NCI-H2227 (cell line): ENCODE measurements around the gene AHI1.
A peak's percentile ranks its signal among the peaks of the same experiment; 100 is the strongest.
"Not testable (repeated sequence)": the region's sequence is repeated elsewhere in the genome, so short reads cannot be mapped to it uniquely, and the experiment has no call there.

Experiments
- DNase-seq: peaks from one replicate; lab custom pipeline; 2025; ENCODE audit not compliant: unreplicated experiment; lab: John Stamatoyannopoulos, UW

AHI1 gene

GRCh38 chr6:135506270-135506997, 8.9 kb upstream of the AHI1 start:
- peak; percentile 38 for DNase-seq

GRCh38 chr6:135505648-135506047, 8.1 kb upstream of the AHI1 start:
- no peak for DNase-seq

- DNase-seq, result no peak
These were observed 7.7 kb upstream of the AHI1 start for GRCh38 chr6:135505222-135505621.

- DNase-seq, result no peak
These were observed 7.2 kb upstream of the AHI1 start for GRCh38 chr6:135504734-135505133.

DNA sequence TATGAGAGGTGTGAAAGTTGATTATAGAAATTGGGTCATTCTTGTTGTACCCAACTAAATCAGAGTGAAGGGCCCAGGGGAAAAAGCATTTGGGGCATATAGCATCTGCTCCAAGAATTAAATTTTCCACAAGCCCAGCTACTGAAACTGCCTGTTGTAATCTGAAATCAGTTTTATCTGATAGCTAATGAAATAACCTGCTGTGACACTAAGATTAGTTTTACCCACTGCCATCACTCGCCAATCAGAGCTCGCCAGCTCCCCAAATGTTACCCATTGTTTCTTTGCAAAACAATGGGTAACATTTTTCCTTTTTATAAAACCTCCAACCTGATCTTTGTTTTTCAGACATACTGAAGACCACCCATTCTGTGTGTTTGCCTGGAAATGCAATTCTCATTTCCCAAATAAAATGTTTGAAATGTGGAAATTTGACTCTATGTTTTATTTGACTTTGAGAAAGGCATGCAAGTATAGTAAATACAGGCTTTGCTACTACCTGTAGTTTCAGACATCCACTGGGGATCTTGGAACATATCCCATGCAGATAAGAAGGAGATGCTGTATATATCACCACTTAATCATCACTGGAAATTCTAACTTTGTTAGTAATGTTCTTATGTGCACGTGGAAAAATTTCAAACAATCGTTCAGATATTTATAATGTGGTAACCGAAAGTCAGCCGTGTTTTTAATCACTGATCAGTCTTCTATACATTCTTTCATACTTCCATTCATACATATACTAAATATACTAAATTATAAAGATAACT, 6.3 kb upstream of the AHI1 start:
- DNase-seq, result no peak

- no peak for DNase-seq
These were observed 2.2 kb upstream of the AHI1 start for GRCh38 chr6:135499441-135500340.

- peak; percentile 70 for DNase-seq
These were observed 773 bp upstream of the AHI1 start for GRCh38 chr6:135498185-135498841.

GRCh38 chr6:135496800-135497411, 634 bp downstream of the AHI1 start:
- no peak for DNase-seq

DNA sequence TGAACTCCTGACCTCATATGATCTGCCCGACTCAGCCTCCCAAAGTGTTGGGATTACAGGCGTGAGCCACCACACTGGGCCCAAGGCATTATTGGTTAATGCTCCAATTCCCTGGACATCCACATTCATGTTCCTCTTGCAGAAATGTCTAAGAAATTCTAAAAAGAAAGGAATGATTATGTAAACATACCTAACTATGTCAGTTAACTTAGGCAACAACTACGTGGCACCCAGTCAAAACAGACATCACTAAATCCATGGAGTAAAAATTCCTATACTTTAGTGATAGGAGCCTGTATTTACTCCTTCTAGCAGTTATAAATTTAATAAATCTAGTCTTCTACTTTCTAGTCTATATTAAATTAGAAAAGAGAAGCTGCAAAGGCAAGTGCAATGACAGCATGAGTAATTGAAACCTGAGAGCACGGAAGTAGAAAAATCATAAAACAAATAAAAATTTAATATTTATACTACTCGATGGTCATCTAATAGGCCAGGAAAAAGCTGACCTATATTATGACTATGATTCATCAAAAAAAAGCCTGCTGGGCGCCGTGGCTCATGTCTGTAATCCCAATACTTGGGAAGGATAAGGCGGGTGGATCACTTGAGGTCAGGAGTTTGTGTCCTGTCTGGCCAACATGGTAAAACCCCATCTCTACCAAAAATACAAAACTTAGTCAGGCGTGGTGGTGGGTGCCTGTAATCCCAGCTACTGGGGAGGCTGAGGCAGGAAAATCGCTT, 4.2 kb downstream of the AHI1 start:
- no peak for DNase-seq

DNA sequence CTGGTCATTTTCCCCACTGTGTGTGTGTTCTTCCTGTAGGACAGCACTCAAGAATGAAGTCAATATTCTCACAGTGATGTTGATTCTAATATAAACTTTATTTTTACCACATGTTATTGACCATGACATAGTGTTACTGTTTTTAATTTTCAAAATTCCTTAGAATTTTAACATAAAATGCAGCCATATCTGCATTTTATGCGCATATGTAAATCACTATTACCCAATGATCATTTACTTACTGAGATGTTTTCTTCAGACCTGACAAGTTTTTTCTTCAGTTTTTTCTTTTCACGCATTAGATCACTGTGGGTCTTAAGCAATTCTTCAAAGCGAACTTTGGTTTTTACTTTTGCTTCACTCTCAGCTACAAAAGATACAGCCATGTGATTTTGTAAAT, 7.2 kb downstream of the AHI1 start:
- DNase-seq, result no peak

GRCh38 chr6:135488023-135488422, 9.5 kb downstream of the AHI1 start:
- DNase-seq, result no peak

DNA sequence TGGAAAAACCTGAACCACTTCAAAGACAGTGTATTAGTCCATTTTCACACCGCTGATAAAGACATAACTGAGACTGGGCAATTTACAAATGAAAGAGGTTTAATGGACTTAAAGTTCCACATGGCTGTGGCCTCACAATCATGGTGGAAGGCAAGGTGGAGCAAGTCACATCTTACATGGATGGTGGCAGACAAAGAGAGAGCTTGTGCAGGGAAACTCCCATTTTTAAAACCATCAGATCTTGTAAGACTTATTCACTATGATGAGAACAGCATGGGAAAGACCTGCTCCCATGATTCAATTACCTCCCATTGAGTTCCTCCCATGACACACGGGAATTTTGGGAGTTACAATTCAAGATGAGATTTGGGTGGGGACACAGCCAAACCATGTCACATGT, 13.6 kb downstream of the AHI1 start:
- DNase-seq, result not testable (repeated sequence)

- peak; percentile 0 for DNase-seq
These were observed 15.7 kb downstream of the AHI1 start for GRCh38 chr6:135481783-135482369.

- no peak for DNase-seq
These were observed 17.9 kb downstream of the AHI1 start for GRCh38 chr6:135479601-135480000.

GRCh38 chr6:135478626-135479025, 18.9 kb downstream of the AHI1 start:
- no peak for DNase-seq

- no peak for DNase-seq
These were observed 22.2 kb downstream of the AHI1 start for GRCh38 chr6:135475292-135475886.

DNA sequence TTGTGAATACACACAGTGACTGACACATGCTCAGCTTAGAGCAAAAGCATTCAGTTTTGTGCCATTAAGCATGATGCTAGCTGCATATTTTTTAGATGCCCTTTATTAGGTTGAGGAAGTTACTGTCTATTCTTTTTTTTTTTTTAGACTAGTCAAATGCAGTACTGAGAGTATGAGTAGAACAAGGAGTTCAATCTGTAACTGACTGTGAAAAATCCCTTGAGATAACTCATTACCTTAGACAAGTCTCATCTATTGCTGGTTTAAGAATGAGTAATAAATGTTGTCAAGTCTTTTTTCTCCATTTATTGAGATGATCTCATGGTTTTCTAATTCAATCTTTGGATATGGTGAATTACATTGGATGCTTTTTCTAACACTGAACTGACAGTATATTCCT, 23.2 kb downstream of the AHI1 start:
- DNase-seq, result no peak

GRCh38 chr6:135465903-135466302, 31.6 kb downstream of the AHI1 start:
- no peak for DNase-seq

DNA sequence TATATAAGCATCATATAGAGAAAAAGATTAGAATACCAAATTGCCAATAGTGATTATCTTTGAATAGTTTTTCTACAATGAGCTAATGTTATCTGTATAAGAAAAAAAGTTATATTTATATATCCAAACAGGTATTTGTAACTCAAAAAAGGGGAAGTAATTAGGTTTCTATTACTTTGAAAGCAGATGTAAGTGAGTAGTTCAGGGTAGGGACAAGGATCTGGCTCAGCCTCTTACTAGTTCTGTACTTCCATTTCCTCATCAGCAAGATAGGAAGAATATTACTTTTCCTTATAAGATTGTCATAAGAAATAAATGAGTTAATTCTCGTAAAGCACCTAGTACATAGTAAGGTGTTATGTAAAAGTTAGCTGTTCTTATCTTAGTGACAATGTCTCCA, 32.2 kb downstream of the AHI1 start:
- no peak for DNase-seq
